Ishikawa (cell line): ENCODE results near the gene CDH18.

Experiments
- CEBPB ChIP-seq: IDR thresholded peaks from 2 replicates; pipeline ENCODE4 v1.6.1; 2012
- EGR1 ChIP-seq: IDR thresholded peaks from 2 replicates; pipeline ENCODE4 v1.6.1; 2012
- EP300 ChIP-seq: IDR thresholded peaks from 2 replicates; pipeline ENCODE4 v1.6.1; 2012; ENCODE audit warnings: borderline replicate concordance
- FOXM1 ChIP-seq: IDR thresholded peaks from 2 replicates; pipeline ENCODE4 v1.6.1; 2012; ENCODE audit warnings: low read depth, borderline replicate concordance
- RAD21 ChIP-seq: IDR thresholded peaks from 2 replicates; pipeline ENCODE4 v1.6.1; 2012; ENCODE audit warnings: low read depth
- USF1 ChIP-seq: IDR thresholded peaks from 2 replicates; pipeline ENCODE4 v1.6.1; 2012
- YY1 ChIP-seq: IDR thresholded peaks from 2 replicates; pipeline ENCODE4 v1.6.1; 2012; ENCODE audit warnings: low read depth
- ZBTB7A ChIP-seq: IDR thresholded peaks from 2 replicates; pipeline ENCODE4 v1.6.1; 2012; ENCODE audit warnings: low read depth

GRCh38 chr5:19978476-19978875 lies 9.5 kb downstream of the CDH18 start:
- TF ChIP-seq EP300: no peak
- no peak for TF ChIP-seq EGR1
- no peak for TF ChIP-seq CEBPB
- no peak for TF ChIP-seq RAD21
- no peak for TF ChIP-seq FOXM1
- TF ChIP-seq USF1: no peak
- no peak for TF ChIP-seq ZBTB7A
- TF ChIP-seq YY1: no peak
